GM12878 (cell line): ENCODE results near the gene PSMD3. TPM values are rescaled to one million over a fixed set of nuclear protein-coding genes. Genes with fewer than 3 reads are reported as not detected.

Source experiments
- ATAC-seq: fragments of 200-7000 bp; cut with Tn5 transposase; 3 replicates; pipeline ENCODE4 v1.9.1; 2020; ENCODE audit warnings: mild to moderate bottlenecking, moderate library complexity
- BruUV-seq: library from RNA; stranded (reverse); fragments of 400-500 nt; replicated peaks from 2 replicates; lab custom pipeline; 2021; lab: Mats Ljungman, UMichigan
- CTCF ChIA-PET: fragments of 300-600 bp; sonication (Branson Sonifier 250); formaldehyde crosslinking; extraction: SDS; loops from one replicate; lab custom pipeline; 2021; ENCODE audit warnings: inconsistent platforms; lab: Yijun Ruan, JAX
- POLR2A ChIA-PET: fragments of 350-600 bp; formaldehyde crosslinking; extraction: SDS; loops from one replicate; lab custom pipeline; 2021; ENCODE audit warnings: inconsistent platforms; lab: Charles Lee
- RAD21 ChIA-PET: fragments of 300-600 bp; sonication (Branson Sonifier 250); formaldehyde crosslinking; loops from one replicate; lab custom pipeline; 2023; ENCODE audit warnings: antibody characterized with exemption; ENCODE audit not compliant: unreplicated experiment; lab: Charles Lee
- SMC1A ChIA-PET: fragments of 300-600 bp; sonication (Branson Sonifier 250); formaldehyde crosslinking; loops from one replicate; lab custom pipeline; 2023; ENCODE audit not compliant: unreplicated experiment, uncharacterized antibody; lab: Charles Lee
- DNase-seq: peaks from one replicate; pipeline ENCODE4 v3.0.0-alpha.2; 2011; ENCODE audit warnings: low read depth, low spot score
- FAIRE-seq: peaks from 3 replicates; lab custom pipeline; 2011; peaks lifted over from hg19 to GRCh38; lab: Jason Lieb, UNC
- H2AFZ ChIP-seq: 2 replicates; pipeline ENCODE4 v1.6.0; 2011; ENCODE audit warnings: low read depth, low read length, control low read depth; ENCODE audit not compliant: control insufficient read depth
- H3K27ac ChIP-seq: 2 replicates; pipeline ENCODE4 v1.5.1; 2011; ENCODE audit warnings: control low read depth; ENCODE audit not compliant: control insufficient read depth, insufficient read depth
- H3K27me3 ChIP-seq, 2 experiments: replicated peaks in 1 of 2; 2 replicates each; pipeline versions ENCODE4 v1.6.0 to v1.6.1; 2011; ENCODE audit warnings: low read length in 1 of 2; ENCODE audit not compliant: control insufficient read depth in 2 of 2, insufficient read depth in 2 of 2
- H3K36me3 ChIP-seq, 2 experiments: 2 replicates each; pipeline ENCODE4 v1.5.1; 2011; ENCODE audit warnings: low read length in 1 of 2; ENCODE audit not compliant: control insufficient read depth in 2 of 2, insufficient read depth in 2 of 2
- H3K4me1 ChIP-seq: 2 replicates; pipeline ENCODE4 v1.6.1; 2011; ENCODE audit warnings: mild to moderate bottlenecking, low read length, moderate library complexity, mixed read lengths; ENCODE audit not compliant: control insufficient read depth, insufficient read depth
- H3K4me2 ChIP-seq: 2 replicates; pipeline ENCODE4 v1.6.0; 2011; ENCODE audit warnings: control low read depth; ENCODE audit not compliant: control insufficient read depth, insufficient read depth
- H3K4me3 ChIP-seq: fragments of 200-600 bp; sonication (generic); 2 replicates; pipeline ENCODE4 v1.5.1; 2016
- H3K79me2 ChIP-seq: 2 replicates; pipeline ENCODE4 v1.6.0; 2011; ENCODE audit warnings: low read length; ENCODE audit not compliant: control insufficient read depth, insufficient read depth
- H3K9ac ChIP-seq: 2 replicates; pipeline ENCODE4 v1.8.0; 2011; ENCODE audit warnings: low read length, control low read depth, mixed read lengths; ENCODE audit not compliant: control insufficient read depth, insufficient read depth
- H3K9me3 ChIP-seq: replicated peaks from 3 replicates; pipeline ENCODE4 v1.5.1; 2011; ENCODE audit warnings: mild to moderate bottlenecking, low read length; ENCODE audit not compliant: control insufficient read depth, insufficient read depth
- H4K20me1 ChIP-seq: 2 replicates; pipeline ENCODE4 v1.6.0; 2011; ENCODE audit not compliant: control insufficient read depth, insufficient read depth
- BACH1 ChIP-seq: fragments of 450-650 bp; IDR thresholded peaks from 2 replicates; pipeline ENCODE4 v1.6.1; 2017; ENCODE audit warnings: mild to moderate bottlenecking, borderline replicate concordance
- GABPA ChIP-seq: IDR thresholded peaks from 2 replicates; pipeline ENCODE4 v1.6.1; 2014; ENCODE audit warnings: antibody characterized with exemption, low read depth, mild to moderate bottlenecking, inconsistent platforms
- POU2F2 ChIP-seq: IDR thresholded peaks from 3 replicates; pipeline ENCODE4 v1.6.1; 2011; ENCODE audit warnings: low read depth, mild to moderate bottlenecking, low read length, borderline replicate concordance
- ZBTB4 ChIP-seq: fragments of 450-650 bp; formaldehyde crosslinking; IDR thresholded peaks from 2 replicates; pipeline ENCODE4 v1.4.0; 2022; ENCODE audit warnings: mild to moderate bottlenecking, moderate library complexity
- WGBS: methylation state at CpG from one replicate; pipeline ENCODE4 v1.1.6; 2016; ENCODE audit warnings: low lambda C conversion rate; ENCODE audit not compliant: insufficient replicate concordance, insufficient coverage; ENCODE audit errors: missing lambda C conversion rate; 5-methylcytosine and 5-hydroxymethylcytosine counted together
- in situ Hi-C: fragments of 300-500 bp; cut with MboI; formaldehyde crosslinking; loops from 9 replicates; pipeline ENCODE4 v1.14.3; 2018; ENCODE audit warnings: mixed read lengths
- intact Hi-C: fragments of 100-400 bp; cut with micrococcal nuclease; formaldehyde crosslinking; loops from one replicate; pipeline ENCODE4 v1.14.2; 2022; ENCODE audit not compliant: unreplicated experiment
- polyA plus RNA-seq, 11 experiments: library from polyadenylated mRNA; depleted of rRNA in 4 of 11; unstranded in 6 of 11; stranded (reverse) in 5 of 11; fragments of >200 nt; fragmentation: Nextera tagmentation in 4 of 11; fragmentation: Illumina TruSeq in 1 of 11; extraction: Ambion mirVana in 4 of 11; extraction: Trizol in 1 of 11; gene quantifications; 1 replicate in 1 of 11; 2 replicates in 10 of 11; pipeline versions ENCODE4 v1.2.1 to v1.2.3, GENCODE V29; 2011 to 2016; ENCODE audit warnings: inconsistent platforms in 2 of 11, missing spikeins in 2 of 11, low read depth in 1 of 11
- total RNA-seq, 4 experiments: library from RNA; depleted of rRNA in 3 of 4; stranded (reverse); fragments of >200 nt in 3 of 4; fragmentation: Illumina TruSeq in 1 of 4; extraction: Trizol in 1 of 4; gene quantifications; 2 replicates each; pipeline versions ENCODE4 v1.2.1 to v1.2.3, GENCODE V29; 2013 to 2021
- TF ChIP-seq, protein P1 (sequence below): IDR thresholded peaks from 2 replicates; pipeline ENCODE4 v1.6.1; 2012; ENCODE audit warnings: mild to moderate bottlenecking, low read depth, low read length
- TF ChIP-seq, protein P2 (sequence below): IDR thresholded peaks from 2 replicates; pipeline ENCODE4 v1.6.1; 2012; ENCODE audit warnings: improper control_type of control experiment, low read depth, low read length; ENCODE audit not compliant: insufficient replicate concordance

PSMD3 gene
- total and polyA plus RNA-seq, 10 of the 15 experiments (the other 5 are each of a cell fraction or from before 2014, with no cell fraction given) = 2.2 to 192 (median 129) TPM

DNA sequence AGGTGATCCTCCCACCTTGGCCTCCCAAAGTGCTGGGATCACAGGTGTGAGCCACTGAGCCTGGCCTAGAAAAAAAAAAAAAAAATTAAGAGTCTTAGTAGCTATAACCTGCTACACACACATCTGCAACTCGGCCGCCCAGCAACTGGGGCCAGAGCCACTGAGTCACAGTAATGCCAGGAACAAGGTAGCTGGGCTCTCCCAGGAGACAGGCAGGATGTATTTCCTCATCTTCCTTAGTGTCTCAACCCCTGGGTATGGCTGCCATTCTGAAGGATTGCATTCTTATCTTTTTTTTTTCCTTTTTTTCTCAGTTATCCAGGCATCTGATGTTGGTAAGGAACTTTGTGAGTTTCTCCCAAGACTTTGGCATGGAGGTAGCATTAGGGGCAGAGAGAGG is 7.1 kb upstream of the PSMD3 start:
- in situ Hi-C loops = no loop called here
- H3K9me3 ChIP-seq = no peaks in the 10 kb centered on the region
- no TSS peak for BruUV-seq
- no peak for TF ChIP-seq POU2F2
- no peak for TF ChIP-seq BACH1
- TF ChIP-seq ZBTB4 (CRISPR knock-in tag) = no peak
- TF ChIP-seq, protein P1, sequence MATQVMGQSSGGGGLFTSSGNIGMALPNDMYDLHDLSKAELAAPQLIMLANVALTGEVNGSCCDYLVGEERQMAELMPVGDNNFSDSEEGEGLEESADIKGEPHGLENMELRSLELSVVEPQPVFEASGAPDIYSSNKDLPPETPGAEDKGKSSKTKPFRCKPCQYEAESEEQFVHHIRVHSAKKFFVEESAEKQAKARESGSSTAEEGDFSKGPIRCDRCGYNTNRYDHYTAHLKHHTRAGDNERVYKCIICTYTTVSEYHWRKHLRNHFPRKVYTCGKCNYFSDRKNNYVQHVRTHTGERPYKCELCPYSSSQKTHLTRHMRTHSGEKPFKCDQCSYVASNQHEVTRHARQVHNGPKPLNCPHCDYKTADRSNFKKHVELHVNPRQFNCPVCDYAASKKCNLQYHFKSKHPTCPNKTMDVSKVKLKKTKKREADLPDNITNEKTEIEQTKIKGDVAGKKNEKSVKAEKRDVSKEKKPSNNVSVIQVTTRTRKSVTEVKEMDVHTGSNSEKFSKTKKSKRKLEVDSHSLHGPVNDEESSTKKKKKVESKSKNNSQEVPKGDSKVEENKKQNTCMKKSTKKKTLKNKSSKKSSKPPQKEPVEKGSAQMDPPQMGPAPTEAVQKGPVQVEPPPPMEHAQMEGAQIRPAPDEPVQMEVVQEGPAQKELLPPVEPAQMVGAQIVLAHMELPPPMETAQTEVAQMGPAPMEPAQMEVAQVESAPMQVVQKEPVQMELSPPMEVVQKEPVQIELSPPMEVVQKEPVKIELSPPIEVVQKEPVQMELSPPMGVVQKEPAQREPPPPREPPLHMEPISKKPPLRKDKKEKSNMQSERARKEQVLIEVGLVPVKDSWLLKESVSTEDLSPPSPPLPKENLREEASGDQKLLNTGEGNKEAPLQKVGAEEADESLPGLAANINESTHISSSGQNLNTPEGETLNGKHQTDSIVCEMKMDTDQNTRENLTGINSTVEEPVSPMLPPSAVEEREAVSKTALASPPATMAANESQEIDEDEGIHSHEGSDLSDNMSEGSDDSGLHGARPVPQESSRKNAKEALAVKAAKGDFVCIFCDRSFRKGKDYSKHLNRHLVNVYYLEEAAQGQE = no peak
- no peak for TF ChIP-seq GABPA
- TF ChIP-seq, protein P2, sequence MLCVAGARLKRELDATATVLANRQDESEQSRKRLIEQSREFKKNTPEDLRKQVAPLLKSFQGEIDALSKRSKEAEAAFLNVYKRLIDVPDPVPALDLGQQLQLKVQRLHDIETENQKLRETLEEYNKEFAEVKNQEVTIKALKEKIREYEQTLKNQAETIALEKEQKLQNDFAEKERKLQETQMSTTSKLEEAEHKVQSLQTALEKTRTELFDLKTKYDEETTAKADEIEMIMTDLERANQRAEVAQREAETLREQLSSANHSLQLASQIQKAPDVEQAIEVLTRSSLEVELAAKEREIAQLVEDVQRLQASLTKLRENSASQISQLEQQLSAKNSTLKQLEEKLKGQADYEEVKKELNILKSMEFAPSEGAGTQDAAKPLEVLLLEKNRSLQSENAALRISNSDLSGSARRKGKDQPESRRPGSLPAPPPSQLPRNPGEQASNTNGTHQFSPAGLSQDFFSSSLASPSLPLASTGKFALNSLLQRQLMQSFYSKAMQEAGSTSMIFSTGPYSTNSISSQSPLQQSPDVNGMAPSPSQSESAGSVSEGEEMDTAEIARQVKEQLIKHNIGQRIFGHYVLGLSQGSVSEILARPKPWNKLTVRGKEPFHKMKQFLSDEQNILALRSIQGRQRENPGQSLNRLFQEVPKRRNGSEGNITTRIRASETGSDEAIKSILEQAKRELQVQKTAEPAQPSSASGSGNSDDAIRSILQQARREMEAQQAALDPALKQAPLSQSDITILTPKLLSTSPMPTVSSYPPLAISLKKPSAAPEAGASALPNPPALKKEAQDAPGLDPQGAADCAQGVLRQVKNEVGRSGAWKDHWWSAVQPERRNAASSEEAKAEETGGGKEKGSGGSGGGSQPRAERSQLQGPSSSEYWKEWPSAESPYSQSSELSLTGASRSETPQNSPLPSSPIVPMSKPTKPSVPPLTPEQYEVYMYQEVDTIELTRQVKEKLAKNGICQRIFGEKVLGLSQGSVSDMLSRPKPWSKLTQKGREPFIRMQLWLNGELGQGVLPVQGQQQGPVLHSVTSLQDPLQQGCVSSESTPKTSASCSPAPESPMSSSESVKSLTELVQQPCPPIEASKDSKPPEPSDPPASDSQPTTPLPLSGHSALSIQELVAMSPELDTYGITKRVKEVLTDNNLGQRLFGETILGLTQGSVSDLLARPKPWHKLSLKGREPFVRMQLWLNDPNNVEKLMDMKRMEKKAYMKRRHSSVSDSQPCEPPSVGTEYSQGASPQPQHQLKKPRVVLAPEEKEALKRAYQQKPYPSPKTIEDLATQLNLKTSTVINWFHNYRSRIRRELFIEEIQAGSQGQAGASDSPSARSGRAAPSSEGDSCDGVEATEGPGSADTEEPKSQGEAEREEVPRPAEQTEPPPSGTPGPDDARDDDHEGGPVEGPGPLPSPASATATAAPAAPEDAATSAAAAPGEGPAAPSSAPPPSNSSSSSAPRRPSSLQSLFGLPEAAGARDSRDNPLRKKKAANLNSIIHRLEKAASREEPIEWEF = no peak
- no peaks in the 10 kb centered on the region for H4K20me1 ChIP-seq
- ATAC-seq = no peak
- ChIA-PET POLR2A (interaction anchor here (0.7 kb wide), 1 partner anchor 298 kb away, joined by 3 read pairs; no protein-coding TSS in a partner anchor), SMC1A (interaction anchor here (1.1 kb wide), 1 partner anchor 34 kb away, joined by 4 read pairs; no protein-coding TSS in a partner anchor), RAD21 (no interaction called here), CTCF (no interaction called here)
- intact Hi-C loops = no loop called here
- H3K27me3 ChIP-seq = peaks cover 0 to 4% of the 10 kb centered on the region in 2 experiments; a peak in 2 of 4 replicates
- H3K4me3 ChIP-seq = no peak overlapping the region
- 21% methylated on average over 2 of the region's 2 CpGs for WGBS
- no peaks in the 10 kb centered on the region for H3K79me2 ChIP-seq
- no peak overlapping the region for H3K27ac ChIP-seq
- no peaks in the 10 kb centered on the region for H3K36me3 ChIP-seq
- no peak overlapping the region for H3K4me2 ChIP-seq
- no peak overlapping the region for H2AFZ ChIP-seq
- no peak for FAIRE-seq
- no peak overlapping the region for H3K9ac ChIP-seq
- no peaks in the 10 kb centered on the region for H3K4me1 ChIP-seq
- no peak for DNase-seq
